Measurements from ENCODE around the gene CTNNA2. TPM values are rescaled to one million over a fixed set of nuclear protein-coding genes. Genes with fewer than 3 reads are reported as not detected.
"Not testable (repeated sequence)": the region's sequence is repeated elsewhere in the genome, so short reads cannot be mapped to it uniquely, and the experiment has no call there.

Gene CTNNA2
- total and polyA plus RNA-seq, 2 of the 8 experiments (the other 6 are each of a cell fraction or from before 2014, with no cell fraction given), result 3.9 to 9.0 TPM

DNA sequence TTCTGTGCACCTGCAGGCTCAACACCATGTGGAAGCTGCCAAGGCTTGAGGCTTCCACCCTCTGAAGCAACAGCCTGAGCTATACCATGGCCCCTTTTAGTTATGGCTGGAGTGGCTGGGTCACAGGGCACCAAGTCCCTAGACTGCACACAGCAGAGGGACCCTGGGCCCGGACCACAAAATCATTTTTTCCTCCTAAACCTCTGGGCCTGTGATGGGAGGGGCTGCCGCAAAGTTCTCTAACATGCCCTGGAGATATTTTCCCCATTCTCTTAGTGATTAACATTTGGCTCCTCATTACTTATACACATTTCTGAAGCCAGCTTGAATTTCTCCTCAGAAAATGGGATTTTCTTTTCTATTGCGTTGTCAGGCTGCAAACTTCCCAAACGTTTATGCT, 691.1 kb downstream of the CTNNA2 start:
- FAIRE-seq; H3K36me3 ChIP-seq (ENCODE audit: control insufficient read depth in 2 of 4, insufficient read depth in 4 of 4, low read length in 3 of 4); H3K27me3 ChIP-seq (replicated peaks in 1 of 4; ENCODE audit: control insufficient read depth in 3 of 4, extremely low read depth in 1 of 4, insufficient read depth in 3 of 4, low read length in 3 of 4); H3K4me1 ChIP-seq (replicated peaks in 1 of 4; ENCODE audit: control insufficient read depth in 3 of 4, insufficient read depth in 4 of 4, low read length in 3 of 4); H2AK5ac ChIP-seq (ENCODE audit: low read depth, low read length); H3K56ac ChIP-seq (replicated peaks; ENCODE audit: insufficient read length, low read depth, low read length); H3K27ac ChIP-seq (ENCODE audit: low read depth, low read length); H3K23me2 ChIP-seq (ENCODE audit: low read depth, low read length); H3K4ac ChIP-seq (replicated peaks; ENCODE audit: insufficient read length, low read depth, low read length); H3K14ac ChIP-seq (ENCODE audit: insufficient read length); H2BK5ac ChIP-seq (ENCODE audit: low read depth, low read length); H4K8ac ChIP-seq (ENCODE audit: extremely low read depth, insufficient read depth, low read length); H2BK15ac ChIP-seq (ENCODE audit: low read length); H3K4me3 ChIP-seq (ENCODE audit: extremely low read depth in 1 of 4, insufficient read depth in 2 of 4, low read depth in 3 of 4, low read length in 4 of 4); H2BK20ac ChIP-seq (ENCODE audit: low read length); H3K18ac ChIP-seq (ENCODE audit: extremely low read depth, low read length); H4K91ac ChIP-seq (replicated peaks; ENCODE audit: insufficient read length, low read length); H3K4me2 ChIP-seq (ENCODE audit: insufficient read depth in 1 of 2, low read depth in 2 of 2, low read length in 2 of 2); H3K79me2 ChIP-seq (ENCODE audit: control insufficient read depth in 1 of 2, insufficient read depth in 2 of 2, low read length in 2 of 2); POLR2A ChIA-PET (ENCODE audit: partially characterized antibody); DNase-seq (ENCODE audit: low read depth in 1 of 2, low spot score in 2 of 2); H2AFZ ChIP-seq (ENCODE audit: low read length); H4K5ac ChIP-seq (ENCODE audit: insufficient read length, low read depth, low read length); H2BK12ac ChIP-seq (ENCODE audit: low read depth, low read length); H3K9ac ChIP-seq (replicated peaks in 1 of 4; ENCODE audit: extremely low read depth in 1 of 4, low read depth in 3 of 4, low read length in 3 of 4); H2BK120ac ChIP-seq (replicated peaks; ENCODE audit: low read depth, low read length); H3K23ac ChIP-seq (ENCODE audit: insufficient read length); H3K79me1 ChIP-seq (ENCODE audit: low read depth, low read length); H4K20me1 ChIP-seq (replicated peaks in 1 of 2; ENCODE audit: control insufficient read depth in 1 of 2, insufficient read depth in 2 of 2, low read length in 2 of 2): not testable (repeated sequence)
- WGBS, 2 experiments (ENCODE audit: extremely low coverage in 1 of 2, insufficient coverage in 1 of 2, insufficient read length in 1 of 2, insufficient replicate concordance in 2 of 2, low coverage in 1 of 2, low lambda C conversion rate in 2 of 2, missing lambda C conversion rate in 1 of 2), result 96% methylated on average over 4 of the region's 4 CpGs; no CpG with 5 or more reads in 1 of the 2 experiments
- CTCF ChIA-PET (ENCODE audit: partially characterized antibody), result interaction anchor here (2.4 kb wide), 1 partner anchor 35 kb away, joined by 13 read pairs; no protein-coding TSS in a partner anchor
- peaks cover 5 to 24% of the 10 kb centered on the region in 2 experiments; a peak in 3 of 4 replicates for H3K9me3 ChIP-seq (ENCODE audit: insufficient read depth in 2 of 2, low read depth in 1 of 2, low read length in 1 of 2)

Measured in H1 (cell line).